OCI-M2 (cell line): ENCODE measurements around the gene DLX1.
"Not testable (repeated sequence)": the region's sequence is repeated elsewhere in the genome, so short reads cannot be mapped to it uniquely, and the experiment has no call there.

Experiments
- DNase-seq: peaks from one replicate; lab custom pipeline; 2025; ENCODE audit not compliant: unreplicated experiment; lab: John Stamatoyannopoulos, UW

DLX1 gene

GRCh38 chr2:172063446-172063845 lies 21.9 kb upstream of the DLX1 start:
- DNase-seq: no peak

GRCh38 chr2:172065111-172065510 lies 20.2 kb upstream of the DLX1 start:
- DNase-seq: no peak

- no peak for DNase-seq
Measured at GRCh38 chr2:172066394-172066886, 18.9 kb upstream of the DLX1 start.

GRCh38 chr2:172067905-172068304 lies 17.4 kb upstream of the DLX1 start:
- not testable (repeated sequence) for DNase-seq

- no peak for DNase-seq
Measured at GRCh38 chr2:172070936-172071335, 14.4 kb upstream of the DLX1 start.

- DNase-seq: no peak
Measured at GRCh38 chr2:172072303-172072702, 13.0 kb upstream of the DLX1 start.

GRCh38 chr2:172072706-172073105 lies 12.6 kb upstream of the DLX1 start:
- no peak for DNase-seq

GRCh38 chr2:172073518-172073917 lies 11.8 kb upstream of the DLX1 start:
- no peak for DNase-seq

GRCh38 chr2:172074254-172074653 lies 11.1 kb upstream of the DLX1 start:
- no peak for DNase-seq

GRCh38 chr2:172079416-172079815 lies 5.9 kb upstream of the DLX1 start:
- no peak for DNase-seq

GRCh38 chr2:172079838-172080640 lies 5.3 kb upstream of the DLX1 start:
- no peak for DNase-seq

- no peak for DNase-seq
Measured at GRCh38 chr2:172080641-172081220, 4.6 kb upstream of the DLX1 start.

GRCh38 chr2:172081221-172082022 lies 3.9 kb upstream of the DLX1 start:
- DNase-seq: no peak

GRCh38 chr2:172082105-172082943 lies 3.0 kb upstream of the DLX1 start:
- no peak for DNase-seq

- no peak for DNase-seq
Measured at GRCh38 chr2:172082944-172083627, 2.2 kb upstream of the DLX1 start.

GRCh38 chr2:172083628-172084394 lies 1.5 kb upstream of the DLX1 start:
- no peak for DNase-seq

GRCh38 chr2:172084395-172084644 lies 987 bp upstream of the DLX1 start:
- peak; percentile 41 for DNase-seq

- DNase-seq: no peak
Measured at GRCh38 chr2:172084645-172085459, 455 bp upstream of the DLX1 start.
